Endothelial cell (in vitro differentiated cells): Measurements from ENCODE around the gene PPP1R1C. TPM values are rescaled to one million over a fixed set of nuclear protein-coding genes. Genes with fewer than 3 reads are reported as not detected.

Source experiments
- DNase-seq: peaks from one replicate; pipeline ENCODE4 v3.0.0; 2021; ENCODE audit warnings: low spot score
- H3K27ac Mint-ChIP-seq: one replicate; pipeline ENCODE4 v1.8.0; 2021; ENCODE audit warnings: mixed read lengths, inconsistent platforms; ENCODE audit not compliant: unreplicated experiment
- H3K27me3 Mint-ChIP-seq: one replicate; pipeline ENCODE4 v1.8.0; 2021; ENCODE audit warnings: mild to moderate bottlenecking, moderate library complexity, mixed read lengths, inconsistent platforms; ENCODE audit not compliant: unreplicated experiment
- H3K36me3 Mint-ChIP-seq: one replicate; pipeline ENCODE4 v1.8.0; 2021; ENCODE audit warnings: mild to moderate bottlenecking, low read depth, mixed read lengths, inconsistent platforms; ENCODE audit not compliant: unreplicated experiment
- H3K4me1 Mint-ChIP-seq: one replicate; pipeline ENCODE4 v1.8.0; 2021; ENCODE audit warnings: mild to moderate bottlenecking, mixed read lengths, inconsistent platforms; ENCODE audit not compliant: unreplicated experiment
- H3K4me3 Mint-ChIP-seq: one replicate; pipeline ENCODE4 v1.8.0; 2021; ENCODE audit warnings: mild to moderate bottlenecking, mixed read lengths, inconsistent platforms; ENCODE audit not compliant: unreplicated experiment
- H3K9me3 Mint-ChIP-seq: one replicate; pipeline ENCODE4 v1.8.0; 2021; ENCODE audit warnings: mixed read lengths, inconsistent platforms; ENCODE audit not compliant: unreplicated experiment
- total RNA-seq: library from RNA; stranded (reverse); fragmentation: NEBNext Ultra II Directional; extraction: Animal tissue kit (Norgen Biotek cat#: 25700); gene quantifications from one replicate; pipeline ENCODE4 v1.2.1, GENCODE V29; 2021; ENCODE audit not compliant: unreplicated experiment
- TF ChIP-seq, protein P1 (sequence below): fragments of 200-600 bp; sonication (generic); IDR thresholded peaks from one replicate; pipeline ENCODE4 v1.5.0; 2021; ENCODE audit warnings: antibody characterized with exemption; ENCODE audit not compliant: unreplicated experiment

The PPP1R1C gene
- total RNA-seq, 1 donor from 2014 or later = 0.97 TPM

DNA sequence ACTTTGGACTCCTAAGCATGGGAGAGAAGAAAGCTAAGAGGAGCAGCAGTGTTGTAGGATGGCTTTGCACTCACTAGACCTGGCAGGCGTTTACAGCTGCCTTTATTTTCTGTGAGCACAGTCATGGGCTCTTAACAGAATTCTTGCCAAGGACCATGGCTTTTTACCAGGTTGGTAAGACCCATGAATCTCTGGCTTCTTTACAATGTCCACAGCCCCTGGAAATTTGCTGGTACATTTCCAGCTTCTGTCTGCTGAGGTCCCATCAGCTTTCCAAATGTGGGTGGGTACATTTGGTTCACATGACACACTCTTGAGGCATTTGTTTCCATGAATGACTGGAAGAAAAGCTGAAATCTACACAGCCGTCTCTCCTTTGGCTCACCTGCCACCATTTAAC lies 162.7 kb downstream of the PPP1R1C start:
- no peaks in the 10 kb centered on the region for H3K27me3 Mint-ChIP-seq
- peaks cover 3% of the 10 kb centered on the region for H3K4me1 Mint-ChIP-seq
- DNase-seq = no peak
- H3K36me3 Mint-ChIP-seq = no peaks in the 10 kb centered on the region
- TF ChIP-seq, protein P1, sequence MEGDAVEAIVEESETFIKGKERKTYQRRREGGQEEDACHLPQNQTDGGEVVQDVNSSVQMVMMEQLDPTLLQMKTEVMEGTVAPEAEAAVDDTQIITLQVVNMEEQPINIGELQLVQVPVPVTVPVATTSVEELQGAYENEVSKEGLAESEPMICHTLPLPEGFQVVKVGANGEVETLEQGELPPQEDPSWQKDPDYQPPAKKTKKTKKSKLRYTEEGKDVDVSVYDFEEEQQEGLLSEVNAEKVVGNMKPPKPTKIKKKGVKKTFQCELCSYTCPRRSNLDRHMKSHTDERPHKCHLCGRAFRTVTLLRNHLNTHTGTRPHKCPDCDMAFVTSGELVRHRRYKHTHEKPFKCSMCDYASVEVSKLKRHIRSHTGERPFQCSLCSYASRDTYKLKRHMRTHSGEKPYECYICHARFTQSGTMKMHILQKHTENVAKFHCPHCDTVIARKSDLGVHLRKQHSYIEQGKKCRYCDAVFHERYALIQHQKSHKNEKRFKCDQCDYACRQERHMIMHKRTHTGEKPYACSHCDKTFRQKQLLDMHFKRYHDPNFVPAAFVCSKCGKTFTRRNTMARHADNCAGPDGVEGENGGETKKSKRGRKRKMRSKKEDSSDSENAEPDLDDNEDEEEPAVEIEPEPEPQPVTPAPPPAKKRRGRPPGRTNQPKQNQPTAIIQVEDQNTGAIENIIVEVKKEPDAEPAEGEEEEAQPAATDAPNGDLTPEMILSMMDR = no peak
- no peak overlapping the region for H3K4me3 Mint-ChIP-seq
- H3K9me3 Mint-ChIP-seq = no peaks in the 10 kb centered on the region
- H3K27ac Mint-ChIP-seq = no peak overlapping the region

DNA sequence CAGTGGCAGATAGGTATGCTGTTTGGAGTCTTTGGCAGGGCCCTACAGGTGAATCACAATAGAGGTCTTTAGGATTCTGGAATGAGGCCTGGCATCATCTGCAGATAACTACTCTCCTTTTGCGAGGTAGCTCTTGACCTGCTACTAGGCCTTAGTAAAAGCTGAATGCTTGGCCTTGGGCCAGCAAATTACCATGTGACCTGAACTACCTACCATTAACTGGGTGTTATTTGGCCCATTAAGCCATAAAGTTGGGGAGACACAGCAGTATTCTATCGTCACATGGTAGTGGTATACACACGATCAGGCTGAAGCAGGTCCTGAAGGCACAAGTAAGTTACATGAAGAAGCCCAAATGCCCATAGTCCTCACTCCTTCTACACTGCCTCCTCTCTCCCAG lies 178.2 kb downstream of the PPP1R1C start:
- Mint-ChIP-seq H3K36me3 (no peaks in the 10 kb centered on the region), H3K27me3 (peaks cover 2% of the 10 kb centered on the region), H3K9me3 (no peaks in the 10 kb centered on the region), H3K27ac (no peak overlapping the region), H3K4me1 (no peaks in the 10 kb centered on the region), H3K4me3 (no peak overlapping the region)
- TF ChIP-seq, protein P1 = no peak
- no peak for DNase-seq

DNA sequence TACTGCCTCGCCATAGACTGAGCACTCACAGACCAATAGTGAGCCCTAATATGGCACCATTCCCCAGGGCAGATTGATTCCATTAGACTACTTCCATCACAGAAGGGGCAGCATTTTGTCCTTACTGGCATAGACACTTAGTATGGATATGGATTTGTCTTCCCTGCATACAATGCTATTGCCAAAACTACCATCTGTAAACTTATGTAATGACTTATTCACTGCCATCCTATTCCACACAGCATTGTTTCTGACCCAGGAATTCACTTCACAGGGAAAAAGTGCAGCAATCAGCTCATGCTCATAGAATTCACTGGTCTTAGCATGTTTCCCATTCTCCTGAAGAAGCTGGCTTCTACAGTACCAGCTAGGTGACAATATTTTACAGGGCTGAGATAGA lies 179.0 kb downstream of the PPP1R1C start:
- H3K4me3 Mint-ChIP-seq = no peak overlapping the region
- H3K9me3 Mint-ChIP-seq = no peaks in the 10 kb centered on the region
- TF ChIP-seq, protein P1 = no peak
- H3K4me1 Mint-ChIP-seq = no peaks in the 10 kb centered on the region
- no peak for DNase-seq
- peaks cover 2% of the 10 kb centered on the region for H3K27me3 Mint-ChIP-seq
- no peak overlapping the region for H3K27ac Mint-ChIP-seq
- no peaks in the 10 kb centered on the region for H3K36me3 Mint-ChIP-seq

DNA sequence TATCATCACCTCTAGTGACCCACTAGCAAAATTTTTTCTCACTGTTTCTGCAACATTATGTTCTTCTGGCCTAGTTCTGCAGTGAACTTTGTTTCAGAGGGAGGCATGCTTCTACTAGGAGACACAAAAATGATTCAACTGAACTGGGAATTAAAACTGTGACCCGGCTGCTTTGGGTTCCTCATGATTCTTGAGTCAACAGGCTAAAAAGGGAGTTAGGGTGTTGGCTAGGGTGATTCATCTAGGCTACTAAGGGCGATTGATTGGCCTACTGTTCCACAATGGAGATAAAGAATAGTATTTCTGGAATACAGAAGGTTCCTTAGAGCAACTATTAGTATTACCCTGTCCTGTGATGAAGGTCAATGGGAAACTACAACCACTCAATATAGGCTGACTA lies 179.5 kb downstream of the PPP1R1C start:
- no peak overlapping the region for H3K27ac Mint-ChIP-seq
- no peak overlapping the region for H3K4me3 Mint-ChIP-seq
- DNase-seq = no peak
- no peaks in the 10 kb centered on the region for H3K36me3 Mint-ChIP-seq
- TF ChIP-seq, protein P1 = no peak
- no peaks in the 10 kb centered on the region for H3K9me3 Mint-ChIP-seq
- peaks cover 2% of the 10 kb centered on the region for H3K27me3 Mint-ChIP-seq
- no peaks in the 10 kb centered on the region for H3K4me1 Mint-ChIP-seq

DNA sequence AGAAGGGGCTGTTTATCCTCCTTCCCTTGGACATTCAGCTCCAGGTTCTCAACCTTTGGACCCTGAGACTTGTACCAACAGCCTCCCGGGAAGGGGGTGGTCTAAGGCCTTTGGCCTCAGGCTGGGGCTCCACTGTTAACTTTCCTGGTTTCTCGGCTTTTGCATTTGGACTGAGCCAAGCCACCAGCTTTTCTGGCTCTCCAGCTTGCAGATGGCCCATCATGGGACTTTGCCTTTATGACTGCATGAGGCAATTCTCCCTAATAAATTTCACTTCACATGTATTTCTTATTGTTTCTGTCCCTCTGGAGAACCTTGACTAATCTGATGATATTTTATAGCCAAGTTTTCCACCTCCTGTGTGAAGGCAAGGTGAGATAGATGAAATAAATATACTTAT lies 180.8 kb downstream of the PPP1R1C start:
- DNase-seq = no peak
- Mint-ChIP-seq H3K36me3 (no peaks in the 10 kb centered on the region), H3K9me3 (no peaks in the 10 kb centered on the region), H3K4me3 (no peak overlapping the region), H3K4me1 (no peaks in the 10 kb centered on the region), H3K27me3 (peaks cover 2% of the 10 kb centered on the region), H3K27ac (no peak overlapping the region)
- TF ChIP-seq, protein P1 = no peak
